ENCODE data around the gene HOXC11. TPM values are rescaled to one million over a fixed set of nuclear protein-coding genes. Genes with fewer than 3 reads are reported as not detected.

The HOXC11 gene
- total and polyA plus RNA-seq, 10 of the 15 experiments (the other 5 are each of a cell fraction or from before 2014, with no cell fraction given) = not detected

- TF ChIP-seq PRDM15 (CRISPR knock-in tag; IDR thresholded peaks at IDR 0.05) (no peak), SP1 (IDR thresholded peaks at IDR 0.05; ENCODE audit: low read depth, low read length) (no peak), FOXM1 (IDR thresholded peaks at IDR 0.05; ENCODE audit: low read depth, low read length) (no peak), IRF3 (IDR thresholded peaks at IDR 0.05) (no peak)
Observed at GRCh38 chr12:54019924-54020590, 47.1 kb downstream of the HOXC11 start (continued).

Measured in GM12878 (cell line).